IPS DF 6.9 (cell line): ENCODE measurements around the gene TNF.
A peak's percentile ranks its signal among the peaks of the same experiment; 100 is the strongest.

Experiments used
- DNase-seq: peaks from one replicate; pipeline ENCODE4 v3.0.0-alpha.2; 2013; ENCODE audit warnings: low read depth, low spot score
- H3K27ac ChIP-seq: one replicate; pipeline ENCODE4 v1.5.1; 2013; ENCODE audit warnings: low read length, control low read depth
- H3K27me3 ChIP-seq: 2 replicates; pipeline ENCODE4 v1.6.1; 2013; ENCODE audit warnings: mild to moderate bottlenecking, low read length; ENCODE audit not compliant: control insufficient read depth, insufficient read depth
- H3K36me3 ChIP-seq: 2 replicates; pipeline ENCODE4 v1.6.1; 2013; ENCODE audit warnings: low read length; ENCODE audit not compliant: control insufficient read depth, insufficient read depth
- H3K4me1 ChIP-seq: 2 replicates; pipeline ENCODE4 v1.6.1; 2013; ENCODE audit warnings: low read length; ENCODE audit not compliant: control insufficient read depth, insufficient read depth
- H3K4me3 ChIP-seq: 2 replicates; pipeline ENCODE4 v1.5.1; 2013; ENCODE audit warnings: mild to moderate bottlenecking, low read length
- H3K9me3 ChIP-seq: 2 replicates; pipeline ENCODE4 v1.6.1; 2013; ENCODE audit warnings: low read length, inconsistent platforms; ENCODE audit not compliant: control insufficient read depth, insufficient read depth
- WGBS: extraction: QIAGEN DNeasy Blood & Tissue Kit; methylation state at CpG from one replicate; pipeline ENCODE4 v1.1.7; 2013; ENCODE audit warnings: mixed read lengths, missing lambda C conversion rate; ENCODE audit not compliant: insufficient read length, insufficient coverage; 5-methylcytosine and 5-hydroxymethylcytosine counted together

TNF gene

DNA sequence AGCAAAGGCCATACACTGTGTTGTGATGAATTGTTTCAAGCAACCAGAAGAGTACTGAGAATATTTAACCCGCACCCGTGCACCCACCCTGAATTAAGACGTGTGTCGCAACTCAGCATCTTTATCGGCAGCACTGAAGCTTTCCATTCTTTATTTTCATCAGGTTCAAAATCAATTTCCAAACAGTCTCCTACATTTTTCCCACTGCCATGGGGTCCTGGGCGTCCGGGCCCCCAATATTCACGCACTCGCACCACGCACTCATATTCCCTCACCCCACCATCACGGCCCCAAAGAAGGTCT is 5.0 kb downstream of the TNF start:
- DNase-seq, result no peak
- no peaks in the 10 kb centered on the region; the same call in 1 of the 2 replicates for H3K4me1 ChIP-seq
- H3K27ac ChIP-seq, result no peak overlapping the region
- peak overlapping the region; percentile 56; the same call in 1 of the 2 replicates for H3K4me3 ChIP-seq
- H3K27me3 ChIP-seq, result no peaks in the 10 kb centered on the region
- no peaks in the 10 kb centered on the region for H3K9me3 ChIP-seq
- no CpG with 5 or more reads among the region's 11 CpGs for WGBS
- H3K36me3 ChIP-seq, result no peaks in the 10 kb centered on the region

DNA sequence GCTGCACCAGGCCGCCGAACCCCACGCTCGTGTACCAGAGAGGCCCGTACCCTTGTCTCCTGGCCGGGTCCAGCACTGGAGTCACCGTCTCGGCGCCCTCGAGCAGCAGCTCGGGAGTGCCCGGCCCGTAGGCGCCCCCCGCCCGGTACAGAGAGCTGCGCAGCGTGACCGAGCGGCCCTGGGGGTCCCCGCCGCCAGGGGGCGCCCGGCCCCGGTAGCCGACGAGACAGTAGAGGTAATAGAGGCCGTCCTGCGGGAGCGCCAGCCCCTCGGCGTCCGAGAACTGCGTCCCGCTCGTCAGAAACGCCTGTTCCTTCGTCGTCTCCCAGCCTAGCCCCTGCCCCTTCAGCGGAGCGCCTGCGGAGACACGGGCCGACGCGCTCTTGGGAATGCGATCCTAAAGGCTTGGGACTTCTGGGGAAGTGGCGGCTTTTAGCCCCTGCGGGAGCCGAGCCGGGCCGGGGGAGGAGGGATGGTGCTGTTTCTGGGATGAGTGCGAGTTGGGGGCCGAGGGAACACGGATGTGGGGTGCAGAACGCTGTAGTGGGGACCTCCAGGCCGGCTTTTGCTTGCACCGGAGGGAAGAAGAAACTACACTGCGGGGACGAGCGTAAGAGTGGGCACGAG is 5.6 kb downstream of the TNF start:
- H3K27ac ChIP-seq, result no peak overlapping the region
- no CpG with 5 or more reads among the region's 62 CpGs for WGBS
- DNase-seq, result no peak

DNA sequence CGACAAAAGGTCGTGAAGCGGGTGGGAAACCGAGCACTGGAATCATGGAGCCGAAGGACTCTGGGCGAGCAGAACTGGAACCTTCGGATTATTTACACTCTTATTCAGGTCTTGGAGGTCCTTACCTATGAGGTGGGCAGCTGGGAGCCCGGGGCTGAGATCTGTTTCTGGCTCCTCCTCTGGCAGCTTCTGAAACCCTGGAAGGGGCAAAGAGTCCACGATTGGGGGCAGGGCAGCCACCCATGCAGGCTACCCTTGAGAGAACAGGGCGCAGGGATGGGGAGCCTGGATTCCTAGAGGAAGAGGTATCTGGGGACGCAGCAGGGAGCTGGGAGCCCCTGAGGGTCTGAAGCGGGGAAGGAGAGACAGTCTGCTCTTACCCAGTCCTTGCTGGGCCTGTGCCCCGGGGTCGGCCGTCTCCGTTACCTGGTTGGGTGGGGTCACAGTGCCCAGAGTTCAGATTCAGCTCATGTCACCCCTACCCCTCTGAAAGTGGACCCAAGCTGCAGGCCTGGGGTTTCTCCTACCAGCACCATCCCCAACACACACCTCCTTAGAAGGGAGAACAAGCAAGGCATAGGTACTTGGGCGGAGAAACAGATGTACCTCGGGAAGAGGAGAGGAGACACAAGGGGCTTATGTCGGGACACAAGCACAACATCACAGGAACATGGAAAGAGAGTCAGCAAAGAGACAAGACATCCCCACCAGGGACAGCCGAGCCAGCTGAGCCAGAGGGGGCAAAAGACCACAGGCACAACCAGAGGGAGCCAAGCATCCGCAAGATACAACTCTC is 6.3 kb downstream of the TNF start:
- no CpG with 5 or more reads among the region's 21 CpGs for WGBS
- Histone ChIP-seq H3K36me3 (no peaks in the 10 kb centered on the region), H3K4me1 (no peaks in the 10 kb centered on the region; the same call in 1 of the 2 replicates), H3K9me3 (no peaks in the 10 kb centered on the region), H3K27ac (no peak overlapping the region), H3K4me3 (peak overlapping the region; percentile 56), H3K27me3 (no peaks in the 10 kb centered on the region)
- DNase-seq, result no peak

More for the DNA sequence above, 5.6 kb downstream of the TNF start:
- peak overlapping the region; percentile 56 for H3K4me3 ChIP-seq
- no peaks in the 10 kb centered on the region for H3K27me3 ChIP-seq
- H3K9me3 ChIP-seq, result no peaks in the 10 kb centered on the region
- no peaks in the 10 kb centered on the region; the same call in 1 of the 2 replicates for H3K4me1 ChIP-seq
- H3K36me3 ChIP-seq, result no peaks in the 10 kb centered on the region

DNA sequence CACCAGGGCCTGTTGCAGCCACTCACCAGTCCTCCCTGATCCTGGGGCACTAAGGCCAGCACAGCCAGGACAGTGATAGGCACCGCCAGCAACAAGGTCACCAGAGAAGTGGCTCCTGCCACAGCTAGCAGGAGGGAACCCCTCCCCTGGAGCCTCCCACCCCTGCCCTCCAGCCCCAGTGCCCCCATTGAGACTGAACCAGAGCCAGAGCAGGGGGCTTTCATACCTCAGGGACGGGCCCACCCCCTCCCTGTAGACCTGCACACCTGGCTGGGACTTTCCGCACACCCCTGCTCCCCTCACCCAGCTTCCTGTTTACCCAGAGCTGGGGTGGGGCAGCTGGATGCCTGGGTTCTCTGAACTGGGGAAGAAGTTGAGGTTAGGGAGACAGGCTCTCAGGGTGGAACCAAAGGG is 6.9 kb downstream of the TNF start, which contains the start of gene LTB:
Gene LTB, minus strand, starts transcription at position 195 of the 414 bp plus-strand sequence. Its CDS starts 7 bp downstream, at position 188.
- Histone ChIP-seq H3K27me3 (no peaks in the 10 kb centered on the region), H3K4me1 (no peaks in the 10 kb centered on the region; the same call in 1 of the 2 replicates), H3K27ac (no peak within 1 kb of the TSS), H3K9me3 (no peaks in the 10 kb centered on the region), H3K36me3 (no peaks in the 10 kb centered on the region), H3K4me3 (peak within 1 kb of the TSS; percentile 56)
- no CpG with 5 or more reads among the region's 3 CpGs for WGBS
- no peak for DNase-seq

DNA sequence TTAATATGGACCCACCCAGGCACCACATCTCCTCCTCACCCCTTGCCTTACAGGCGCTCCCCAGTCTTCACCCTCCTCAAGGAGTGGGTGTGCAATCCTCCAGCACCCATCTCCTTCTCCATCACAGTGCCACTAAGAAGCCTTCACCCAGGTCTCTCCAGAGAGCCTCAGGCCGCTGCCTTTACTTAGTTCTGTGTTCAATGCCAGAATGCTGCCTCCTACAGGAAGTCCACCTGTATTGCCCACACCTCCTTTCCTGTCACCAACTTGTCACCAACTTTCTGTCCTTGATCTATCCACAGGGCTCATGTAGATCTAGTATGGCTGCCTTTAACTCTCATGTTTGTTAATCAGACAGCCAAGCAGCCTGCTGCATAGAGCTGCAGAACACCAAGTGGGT is 10.1 kb downstream of the TNF start:
- Histone ChIP-seq H3K9me3 (no peaks in the 10 kb centered on the region), H3K36me3 (no peaks in the 10 kb centered on the region), H3K27ac (no peak overlapping the region), H3K27me3 (no peaks in the 10 kb centered on the region), H3K4me3 (no peak overlapping the region), H3K4me1 (no peaks in the 10 kb centered on the region)
- no peak for DNase-seq
- no CpG with 5 or more reads among the region's 2 CpGs for WGBS

DNA sequence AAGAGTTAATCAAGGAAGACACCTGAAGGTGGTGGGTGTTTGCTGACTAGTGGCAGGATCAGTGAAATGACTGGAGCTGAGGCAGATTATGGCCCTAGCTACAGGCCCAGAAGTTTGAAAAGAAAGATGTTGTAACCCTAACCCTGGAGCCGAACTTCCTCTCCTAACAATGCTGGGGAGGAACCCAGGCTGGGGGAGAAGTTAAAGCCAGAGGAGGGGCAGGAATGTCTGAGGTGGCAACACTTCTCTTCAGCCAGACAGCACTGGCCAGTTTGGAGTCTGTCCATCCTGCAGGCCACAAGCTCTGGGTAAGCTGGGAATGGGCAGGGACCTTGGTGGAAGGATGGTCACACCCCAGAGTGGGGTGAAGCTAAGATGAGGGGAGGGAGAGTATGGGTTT is 10.6 kb downstream of the TNF start, which contains the start of gene LST1:
Gene LST1, plus strand, starts transcription at position 270 of the 400 bp plus-strand sequence. CDS start 1,023 bp downstream, outside the sequence.
- Histone ChIP-seq H3K36me3 (no peaks in the 10 kb centered on the region), H3K27ac (no peak within 1 kb of the TSS), H3K4me1 (no peaks in the 10 kb centered on the region), H3K27me3 (no peaks in the 10 kb centered on the region), H3K9me3 (no peaks in the 10 kb centered on the region), H3K4me3 (no peak within 1 kb of the TSS)
- DNase-seq, result no peak
- no CpG with 5 or more reads among the region's 1 CpG for WGBS

DNA sequence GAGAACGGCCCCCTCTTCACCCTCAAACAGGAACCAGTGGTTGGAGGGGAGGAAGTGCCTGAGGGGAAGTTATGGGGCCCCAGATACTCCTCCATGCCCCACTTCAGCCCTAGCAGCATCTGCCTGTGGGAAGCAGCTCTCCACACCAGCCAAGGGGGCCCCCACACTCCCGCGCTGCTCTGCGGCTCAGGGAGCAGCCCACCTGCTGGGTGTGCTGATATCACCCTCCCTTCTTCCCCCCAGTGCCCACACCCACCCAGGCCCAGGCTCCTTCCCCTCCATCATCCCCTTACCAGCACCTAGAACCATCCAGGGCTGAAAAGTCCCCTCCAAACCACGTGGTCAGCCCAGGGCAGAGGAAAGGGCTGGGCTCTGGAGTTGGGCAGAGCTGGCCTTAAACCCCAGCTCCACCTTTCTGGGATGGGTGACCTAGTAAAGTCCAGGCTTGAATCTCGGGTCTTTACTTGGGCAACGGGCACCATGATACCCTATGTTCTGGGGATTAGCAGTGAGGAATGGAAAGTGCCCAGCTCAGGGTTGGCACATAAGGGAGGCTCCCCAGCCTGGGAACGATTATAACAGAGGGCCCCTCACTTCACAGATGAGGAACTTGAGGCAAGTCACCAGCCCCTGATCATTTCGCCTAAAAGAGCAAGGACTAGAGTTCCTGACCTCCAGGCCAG is 11.4 kb downstream of the TNF start:
- Histone ChIP-seq H3K36me3 (no peaks in the 10 kb centered on the region), H3K4me3 (no peak overlapping the region), H3K4me1 (no peaks in the 10 kb centered on the region), H3K27ac (no peak overlapping the region), H3K9me3 (no peaks in the 10 kb centered on the region), H3K27me3 (no peaks in the 10 kb centered on the region)
- DNase-seq, result no peak
- no CpG with 5 or more reads among the region's 9 CpGs for WGBS

DNA sequence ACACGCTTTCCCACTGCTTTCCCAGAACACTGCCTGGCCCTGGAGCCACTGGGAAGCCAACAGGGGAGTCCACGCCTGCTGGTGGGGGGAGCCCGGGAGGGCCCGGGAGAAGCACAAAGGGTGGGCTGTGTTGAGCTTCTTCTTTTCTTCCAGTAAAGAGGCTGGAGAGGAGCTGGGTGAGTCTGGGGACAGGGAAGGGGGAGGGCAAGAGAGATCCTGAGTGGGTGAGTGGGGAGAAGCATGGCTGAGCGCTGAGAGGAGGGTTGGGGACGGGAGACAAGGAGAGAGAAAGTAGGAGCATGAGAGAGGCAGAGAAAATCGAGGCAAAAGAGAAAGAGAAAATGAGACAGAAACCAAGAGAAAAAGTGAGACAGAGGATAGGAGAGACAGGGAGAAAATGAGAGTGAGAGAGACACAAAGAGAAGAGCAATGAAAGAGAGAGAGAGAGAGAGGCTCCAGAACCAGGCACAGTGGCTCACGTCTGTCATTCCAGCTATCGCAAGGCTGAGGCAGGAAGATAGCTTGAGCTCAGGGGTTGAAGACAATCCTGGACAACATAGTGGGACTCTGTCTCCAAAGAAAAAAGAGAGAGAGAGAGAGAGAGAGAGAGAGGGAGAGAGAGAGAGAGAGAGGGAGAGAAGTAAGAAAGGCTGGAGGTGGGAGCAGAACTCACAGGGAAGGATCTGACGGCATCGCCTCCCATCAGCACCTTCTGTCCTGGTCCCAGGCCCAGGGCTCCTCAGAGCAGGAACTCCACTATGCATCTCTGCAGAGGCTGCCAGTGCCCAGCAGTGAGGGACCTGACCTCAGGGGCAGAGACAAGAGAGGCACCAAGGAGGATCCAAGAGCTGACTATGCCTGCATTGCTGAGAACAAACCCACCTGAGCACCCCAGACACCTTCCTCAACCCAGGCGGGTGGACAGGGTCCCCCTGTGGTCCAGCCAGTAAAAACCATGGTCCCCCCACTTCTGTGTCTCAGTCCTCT is 12.7 kb downstream of the TNF start:
- H3K36me3 ChIP-seq, result no peaks in the 10 kb centered on the region
- no peak overlapping the region for H3K27ac ChIP-seq
- H3K9me3 ChIP-seq, result no peaks in the 10 kb centered on the region
- H3K4me1 ChIP-seq, result no peaks in the 10 kb centered on the region
- no CpG with 5 or more reads among the region's 12 CpGs for WGBS
- no peak overlapping the region for H3K4me3 ChIP-seq
- no peaks in the 10 kb centered on the region for H3K27me3 ChIP-seq
- DNase-seq, result no peak

DNA sequence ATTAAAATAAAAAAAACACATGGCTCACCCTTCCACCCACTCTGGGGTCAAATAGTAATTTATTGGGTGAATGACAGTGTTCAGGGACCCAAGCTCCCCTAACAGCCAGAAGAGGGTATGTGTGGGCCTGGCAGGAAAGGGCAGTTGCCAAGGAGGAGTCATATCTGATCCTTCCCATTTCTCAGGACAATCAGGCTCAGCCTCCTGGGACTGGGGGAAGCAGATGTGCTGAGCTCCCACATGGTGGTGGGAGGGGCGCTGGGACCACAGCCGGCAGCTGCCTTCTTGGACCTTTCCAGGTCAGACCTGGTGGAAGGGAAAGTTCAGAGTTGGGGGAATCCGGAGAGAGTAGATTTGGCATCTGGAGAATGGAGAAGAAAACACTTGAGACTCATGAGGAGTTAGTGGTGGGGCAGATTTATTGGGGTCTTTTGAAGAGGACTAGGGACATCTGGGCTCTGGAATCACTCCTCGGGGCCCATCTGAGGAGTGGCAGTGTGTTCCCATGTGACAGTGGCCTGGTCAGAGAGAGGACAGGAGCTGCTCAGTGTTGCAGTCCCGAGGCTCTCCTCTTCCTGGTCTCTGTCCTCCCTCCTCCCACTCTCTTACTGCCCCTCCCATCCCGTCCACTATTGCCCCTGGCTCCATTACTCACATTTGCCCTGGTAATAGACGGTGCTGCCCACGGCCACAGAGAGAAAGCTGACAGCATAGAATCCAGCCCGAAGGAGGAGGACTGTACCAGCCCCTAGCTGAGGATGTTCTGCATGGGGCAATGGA is 13.7 kb downstream of the TNF start:
- DNase-seq, result no peak
- Histone ChIP-seq H3K4me3 (no peak overlapping the region), H3K27ac (no peak overlapping the region), H3K27me3 (no peaks in the 10 kb centered on the region), H3K4me1 (no peaks in the 10 kb centered on the region), H3K9me3 (no peaks in the 10 kb centered on the region), H3K36me3 (no peaks in the 10 kb centered on the region)
- WGBS, result no CpG with 5 or more reads among the region's 9 CpGs
